K562 (cell line): ENCODE data around the gene GIPR. TPM values are rescaled to one million over a fixed set of nuclear protein-coding genes. Genes with fewer than 3 reads are reported as not detected.
A peak's percentile ranks its signal among the peaks of the same experiment; 100 is the strongest.

Experiments used
- CBX2 ChIP-seq: fragments of 200-600 bp; sonication (generic); IDR thresholded peaks from one replicate; pipeline ENCODE4 v1.6.1; 2012; ENCODE audit warnings: mild to moderate bottlenecking, low read length, inconsistent platforms; ENCODE audit not compliant: insufficient read depth, poor library complexity, severe bottlenecking
- ETV1 ChIP-seq: fragments of 450-650 bp; conservative IDR thresholded peaks from 2 replicates; pipeline ENCODE4 v1.6.1; 2016; ENCODE audit warnings: missing genetic modification characterization, control low read depth, low read depth, missing compliant biosample characterization
- HMG20B ChIP-seq: fragments of 250-450 bp; sonication (Bioruptor Pico); IDR thresholded peaks from 2 replicates; pipeline ENCODE4 v1.5.0; 2021; ENCODE audit warnings: mild to moderate bottlenecking
- KDM4B ChIP-seq, 2 experiments: fragments of 450-650 bp in 1 of 2; sonication (generic) in 1 of 2; IDR thresholded peaks; 2 replicates each; pipeline ENCODE4 v1.6.1; 2016 to 2017; ENCODE audit warnings: borderline replicate concordance in 2 of 2, antibody characterized with exemption in 1 of 2, low read depth in 1 of 2, mild to moderate bottlenecking in 1 of 2
- NR1H2 ChIP-seq: sonication (generic); formaldehyde crosslinking; IDR thresholded peaks from 2 replicates; pipeline ENCODE4 v1.4.0; 2020; ENCODE audit warnings: mild to moderate bottlenecking, missing genetic modification reagents
- POLR2B ChIP-seq: fragments of 450-650 bp; IDR thresholded peaks from 2 replicates; pipeline ENCODE4 v1.6.1; 2018; ENCODE audit warnings: low read depth; ENCODE audit not compliant: partially characterized antibody
- PRPF4 ChIP-seq: fragments of 200-400 bp; formaldehyde crosslinking; IDR thresholded peaks from one replicate; pipeline ENCODE4 v1.6.1; 2017; ENCODE audit warnings: low read length, low read depth, mild to moderate bottlenecking; ENCODE audit not compliant: insufficient read depth, poor library complexity, severe bottlenecking
- SUPT5H ChIP-seq: fragments of 450-650 bp; IDR thresholded peaks from 2 replicates; pipeline ENCODE4 v1.6.1; 2016
- ZNF395 ChIP-seq: fragments of 200-800 bp; sonication (Bioruptor generic); IDR thresholded peaks from 2 replicates; pipeline ENCODE4 v1.6.1; 2017; ENCODE audit warnings: missing genetic modification characterization, missing compliant biosample characterization
- polyA plus RNA-seq, 8 experiments: library from polyadenylated mRNA; depleted of rRNA in 4 of 8; stranded (reverse) in 5 of 8; unstranded in 3 of 8; fragments of >200 nt; fragmentation: Nextera tagmentation in 2 of 8; fragmentation: Illumina TruSeq in 1 of 8; extraction: Ambion mirVana in 2 of 8; extraction: Trizol in 1 of 8; gene quantifications; 2 replicates each; pipeline versions ENCODE4 v1.2.1 to v1.2.3, GENCODE V29; 2011 to 2014; ENCODE audit warnings: inconsistent platforms in 1 of 8, missing spikeins in 1 of 8
- total RNA-seq, 7 experiments: library from RNA; depleted of rRNA in 6 of 7; stranded (reverse); fragments of >200 nt in 6 of 7; fragmentation: Illumina TruSeq in 2 of 7; extraction: Trizol in 2 of 7; gene quantifications; 2 replicates each; pipeline versions ENCODE4 v1.2.1 to v1.2.3, GENCODE V29; 2011 to 2021; ENCODE audit warnings: low replicate concordance in 1 of 7
- TF ChIP-seq, protein P1 (sequence below), 2 experiments: IDR thresholded peaks; 2 replicates each; pipeline ENCODE4 v1.6.1; 2012; ENCODE audit warnings: improper control_type of control experiment in 2 of 2, low read depth in 2 of 2, low read length in 2 of 2, borderline replicate concordance in 1 of 2

GIPR gene
- total and polyA plus RNA-seq, 9 of the 15 experiments (the other 6 are each of a cell fraction or from before 2014, with no cell fraction given), result 2.2 to 26.8 (median 12.7) TPM

GRCh38 chr19:45717131-45717982, 49.3 kb downstream of the GIPR start (continued):
- TF ChIP-seq, protein P1, sequence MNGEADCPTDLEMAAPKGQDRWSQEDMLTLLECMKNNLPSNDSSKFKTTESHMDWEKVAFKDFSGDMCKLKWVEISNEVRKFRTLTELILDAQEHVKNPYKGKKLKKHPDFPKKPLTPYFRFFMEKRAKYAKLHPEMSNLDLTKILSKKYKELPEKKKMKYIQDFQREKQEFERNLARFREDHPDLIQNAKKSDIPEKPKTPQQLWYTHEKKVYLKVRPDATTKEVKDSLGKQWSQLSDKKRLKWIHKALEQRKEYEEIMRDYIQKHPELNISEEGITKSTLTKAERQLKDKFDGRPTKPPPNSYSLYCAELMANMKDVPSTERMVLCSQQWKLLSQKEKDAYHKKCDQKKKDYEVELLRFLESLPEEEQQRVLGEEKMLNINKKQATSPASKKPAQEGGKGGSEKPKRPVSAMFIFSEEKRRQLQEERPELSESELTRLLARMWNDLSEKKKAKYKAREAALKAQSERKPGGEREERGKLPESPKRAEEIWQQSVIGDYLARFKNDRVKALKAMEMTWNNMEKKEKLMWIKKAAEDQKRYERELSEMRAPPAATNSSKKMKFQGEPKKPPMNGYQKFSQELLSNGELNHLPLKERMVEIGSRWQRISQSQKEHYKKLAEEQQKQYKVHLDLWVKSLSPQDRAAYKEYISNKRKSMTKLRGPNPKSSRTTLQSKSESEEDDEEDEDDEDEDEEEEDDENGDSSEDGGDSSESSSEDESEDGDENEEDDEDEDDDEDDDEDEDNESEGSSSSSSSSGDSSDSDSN (IDR thresholded peaks at IDR 0.05; ENCODE audit: borderline replicate concordance in 1 of 2, low read depth in 2 of 2, low read length in 2 of 2), result peak; percentile 15 to 70; a peak in 1 of 4 replicates
- TF ChIP-seq NR1H2 (CRISPR knock-in tag) (no peak), ETV1 (tag) (peak; percentile 63), HMG20B (no peak), SUPT5H (peak; percentile 63), CBX2 (no peak), POLR2B (peak; percentile 80), PRPF4 (no peak), ZNF395 (CRISPR knock-in tag) (peak; percentile 96), KDM4B (IDR thresholded peaks at IDR 0.05; ENCODE audit: borderline replicate concordance in 2 of 2, low read depth in 1 of 2) (peak in 1 of 2 experiments; percentile 89; a peak in 2 of 4 replicates)
